ENCODE results near the gene THSD8. TPM values are rescaled to one million over a fixed set of nuclear protein-coding genes. Genes with fewer than 3 reads are reported as not detected.

The THSD8 gene
- total and polyA plus RNA-seq, 2 of the 8 experiments (the other 6 are each of a cell fraction or from before 2014, with no cell fraction given): 8.2 to 42.3 TPM

DNA sequence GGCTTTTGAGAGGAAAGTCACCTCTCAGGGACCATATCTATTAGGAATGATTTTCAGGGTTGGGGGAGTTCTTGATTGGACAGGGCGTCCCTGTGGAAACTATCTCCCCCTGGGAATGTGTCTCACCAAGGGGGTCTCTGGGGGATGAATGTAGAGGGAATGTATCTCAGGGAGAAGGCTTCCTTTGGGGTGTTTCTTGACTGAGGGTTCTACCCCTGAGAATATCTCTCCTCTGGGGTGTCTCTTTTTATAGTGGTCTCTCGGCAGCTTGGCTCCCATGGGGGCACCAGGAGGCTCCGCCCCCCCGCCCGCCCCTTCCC, 31.5 kb downstream of the THSD8 start:
- H3K9me3 ChIP-seq (ENCODE audit: insufficient read depth in 2 of 2, low read depth in 1 of 2, low read length in 1 of 2): no peaks in the 10 kb centered on the region
- H3K56ac ChIP-seq (replicated peaks; ENCODE audit: insufficient read length, low read depth, low read length): no peak overlapping the region
- H4K5ac ChIP-seq (ENCODE audit: insufficient read length, low read depth, low read length): no peak overlapping the region
- H3K9ac ChIP-seq (replicated peaks in 1 of 4; ENCODE audit: extremely low read depth in 1 of 4, low read depth in 3 of 4, low read length in 3 of 4): no peak overlapping the region
- H3K4me3 ChIP-seq (ENCODE audit: extremely low read depth in 1 of 4, insufficient read depth in 2 of 4, low read depth in 3 of 4, low read length in 4 of 4): peak overlapping the region; percentile 7 to 50 (median 14); a peak in 4 of 8 replicates
- H4K91ac ChIP-seq (replicated peaks; ENCODE audit: insufficient read length, low read length): no peak overlapping the region
- H2AFZ ChIP-seq (ENCODE audit: low read length): no peak overlapping the region
- no peak overlapping the region for H3K23ac ChIP-seq (ENCODE audit: insufficient read length)
- H2BK5ac ChIP-seq (ENCODE audit: low read depth, low read length): no peak overlapping the region
- ChIA-PET CTCF (ENCODE audit: partially characterized antibody) (interaction anchor here (1.2 to 2.7 kb wide), 2 partner anchors 15 to 38 kb away, joined by 3 to 11 read pairs; no protein-coding TSS in a partner anchor), POLR2A (ENCODE audit: partially characterized antibody) (interaction anchor here (1.1 to 1.8 kb wide), 4 partner anchors 8 to 52 kb away, joined by 3 to 13 read pairs (median 4); partner anchors contain the start of gene DNASE2)
- peaks cover 2 to 10% of the 10 kb centered on the region in 2 experiments for H4K20me1 ChIP-seq (replicated peaks in 1 of 2; ENCODE audit: control insufficient read depth in 1 of 2, insufficient read depth in 2 of 2, low read length in 2 of 2)
- no peak overlapping the region for H2AK5ac ChIP-seq (ENCODE audit: low read depth, low read length)
- H3K14ac ChIP-seq (ENCODE audit: insufficient read length): no peak overlapping the region
- H3K36me3 ChIP-seq (ENCODE audit: control insufficient read depth in 2 of 4, insufficient read depth in 4 of 4, low read length in 3 of 4): no peaks in the 10 kb centered on the region
- peaks cover 19% of the 10 kb centered on the region for H3K23me2 ChIP-seq (ENCODE audit: low read depth, low read length)
- H3K4me2 ChIP-seq (ENCODE audit: insufficient read depth in 1 of 2, low read depth in 2 of 2, low read length in 2 of 2): peak overlapping the region; percentile 73 to 88
- FAIRE-seq (no peak), DNase-seq (ENCODE audit: low read depth in 1 of 2, low spot score in 2 of 2) (peak in 1 of 2 experiments; percentile 63)
- no peak overlapping the region for H2BK120ac ChIP-seq (replicated peaks; ENCODE audit: low read depth, low read length)
- H2BK20ac ChIP-seq (ENCODE audit: low read length): no peak overlapping the region
- no peak overlapping the region for H2BK15ac ChIP-seq (ENCODE audit: low read length)
- H4K8ac ChIP-seq (ENCODE audit: extremely low read depth, insufficient read depth, low read length): no peak overlapping the region
- no peaks in the 10 kb centered on the region for H3K79me1 ChIP-seq (ENCODE audit: low read depth, low read length)
- peaks cover 0 to 35% (median 19%) of the 10 kb centered on the region in 4 experiments; a peak in 6 of 7 replicates for H3K4me1 ChIP-seq (replicated peaks in 1 of 4; ENCODE audit: control insufficient read depth in 3 of 4, insufficient read depth in 4 of 4, low read length in 3 of 4)
- no peak overlapping the region for H3K4ac ChIP-seq (replicated peaks; ENCODE audit: insufficient read length, low read depth, low read length)
- WGBS, 2 experiments (ENCODE audit: extremely low coverage in 1 of 2, insufficient coverage in 1 of 2, insufficient read length in 1 of 2, insufficient replicate concordance in 2 of 2, low coverage in 1 of 2, low lambda C conversion rate in 2 of 2, missing lambda C conversion rate in 1 of 2): 3% methylated on average over 5 of the region's 5 CpGs; no CpG with 5 or more reads in 1 of the 2 experiments
- no peak overlapping the region for H3K18ac ChIP-seq (ENCODE audit: extremely low read depth, low read length)
- H3K79me2 ChIP-seq (ENCODE audit: control insufficient read depth in 1 of 2, insufficient read depth in 2 of 2, low read length in 2 of 2): no peaks in the 10 kb centered on the region
- H3K27ac ChIP-seq (ENCODE audit: low read depth, low read length): no peak overlapping the region
- H3K27me3 ChIP-seq (replicated peaks in 1 of 4; ENCODE audit: control insufficient read depth in 3 of 4, extremely low read depth in 1 of 4, insufficient read depth in 3 of 4, low read length in 3 of 4): peaks cover 0 to 13% (median 9%) of the 10 kb centered on the region in 4 experiments; a peak in 5 of 7 replicates
- no peak overlapping the region for H2BK12ac ChIP-seq (ENCODE audit: low read depth, low read length)
- TF ChIP-seq MAFK (IDR thresholded peaks at IDR 0.05; ENCODE audit: low read depth, low read length) (no peak), E2F6 (IDR thresholded peaks at IDR 0.05) (no peak), POLR2AphosphoS5 (IDR thresholded peaks at IDR 0.05; ENCODE audit: low read depth, low read length) (no peak), SP1 (IDR thresholded peaks at IDR 0.05; ENCODE audit: low read depth, low read length) (no peak), GABPA (IDR thresholded peaks at IDR 0.05; ENCODE audit: borderline replicate concordance, insufficient read depth, low read length) (no peak), SIRT6 (IDR thresholded peaks at IDR 0.05; ENCODE audit: low read length) (no peak), TBP (IDR thresholded peaks at IDR 0.05; ENCODE audit: low read depth, low read length) (no peak), SUZ12 (IDR thresholded peaks at IDR 0.05; ENCODE audit: low read length) (no peak), SRF (IDR thresholded peaks at IDR 0.05; ENCODE audit: low read depth, low read length) (no peak), SP2 (IDR thresholded peaks at IDR 0.05; ENCODE audit: low read length) (no peak), CBX5 (IDR thresholded peaks at IDR 0.05; ENCODE audit: low read depth, low read length) (no peak), POU5F1 (IDR thresholded peaks at IDR 0.05; ENCODE audit: low read depth, low read length) (no peak)

All from H1 (cell line).